Measurements from ENCODE around the gene PRDM4.

DNA sequence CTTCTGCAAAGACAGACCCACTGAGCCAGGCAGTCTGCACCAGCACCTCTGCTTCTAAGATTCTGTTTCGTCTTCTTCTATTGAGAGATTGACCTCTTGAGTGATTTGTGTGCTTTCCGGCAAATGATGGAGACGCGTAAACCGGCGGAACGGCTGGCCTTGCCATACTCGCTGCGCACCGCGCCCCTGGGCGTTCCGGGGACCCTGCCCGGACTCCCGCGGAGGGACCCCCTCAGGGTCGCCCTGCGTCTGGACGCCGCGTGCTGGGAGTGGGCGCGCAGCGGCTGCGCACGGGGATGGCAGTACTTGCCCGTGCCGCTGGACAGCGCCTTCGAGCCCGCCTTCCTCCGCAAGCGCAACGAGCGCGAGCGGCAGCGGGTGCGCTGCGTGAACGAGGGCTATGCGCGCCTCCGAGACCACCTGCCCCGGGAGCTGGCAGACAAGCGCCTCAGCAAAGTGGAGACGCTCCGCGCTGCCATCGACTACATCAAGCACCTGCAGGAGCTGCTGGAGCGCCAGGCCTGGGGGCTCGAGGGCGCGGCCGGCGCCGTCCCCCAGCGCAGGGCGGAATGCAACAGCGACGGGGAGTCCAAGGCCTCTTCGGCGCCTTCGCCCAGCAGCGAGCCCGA, 14.3 kb upstream of the PRDM4 start:
- TF ChIP-seq, protein P1, sequence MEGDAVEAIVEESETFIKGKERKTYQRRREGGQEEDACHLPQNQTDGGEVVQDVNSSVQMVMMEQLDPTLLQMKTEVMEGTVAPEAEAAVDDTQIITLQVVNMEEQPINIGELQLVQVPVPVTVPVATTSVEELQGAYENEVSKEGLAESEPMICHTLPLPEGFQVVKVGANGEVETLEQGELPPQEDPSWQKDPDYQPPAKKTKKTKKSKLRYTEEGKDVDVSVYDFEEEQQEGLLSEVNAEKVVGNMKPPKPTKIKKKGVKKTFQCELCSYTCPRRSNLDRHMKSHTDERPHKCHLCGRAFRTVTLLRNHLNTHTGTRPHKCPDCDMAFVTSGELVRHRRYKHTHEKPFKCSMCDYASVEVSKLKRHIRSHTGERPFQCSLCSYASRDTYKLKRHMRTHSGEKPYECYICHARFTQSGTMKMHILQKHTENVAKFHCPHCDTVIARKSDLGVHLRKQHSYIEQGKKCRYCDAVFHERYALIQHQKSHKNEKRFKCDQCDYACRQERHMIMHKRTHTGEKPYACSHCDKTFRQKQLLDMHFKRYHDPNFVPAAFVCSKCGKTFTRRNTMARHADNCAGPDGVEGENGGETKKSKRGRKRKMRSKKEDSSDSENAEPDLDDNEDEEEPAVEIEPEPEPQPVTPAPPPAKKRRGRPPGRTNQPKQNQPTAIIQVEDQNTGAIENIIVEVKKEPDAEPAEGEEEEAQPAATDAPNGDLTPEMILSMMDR (IDR thresholded peaks at IDR 0.05; ENCODE audit: borderline replicate concordance, extremely low read depth, low read length, poor library complexity, severe bottlenecking): no peak
- TF ChIP-seq EZH2 (IDR thresholded peaks at IDR 0.05; ENCODE audit: borderline replicate concordance, low read depth, low read length, severe bottlenecking): no peak

Data from DND-41 (cell line).